CD4-positive, alpha-beta memory T cell (primary cell): ENCODE measurements around the gene GRIN3A. TPM values are rescaled to one million over a fixed set of nuclear protein-coding genes. Genes with fewer than 3 reads are reported as not detected.
A peak's percentile ranks its signal among the peaks of the same experiment; 100 is the strongest.

Source experiments
- CTCF ChIA-PET: fragments of 350-600 bp; sonication (Branson Sonifier 250); formaldehyde crosslinking; loops from one replicate; lab custom pipeline; 2021; ENCODE audit warnings: inconsistent platforms; ENCODE audit not compliant: partially characterized antibody; lab: Charles Lee
- POLR2A ChIA-PET: fragments of 350-600 bp; sonication (Branson Sonifier 250); formaldehyde crosslinking; loops from one replicate; lab custom pipeline; 2021; ENCODE audit not compliant: partially characterized antibody; lab: Charles Lee
- DNase-seq, 5 donors: peaks; one replicate each; pipeline versions ENCODE4 v3.0.0 to v3.0.0-alpha.2; 2020 to 2022; ENCODE audit warnings: mixed read lengths in 1 of 5
- H3K27ac ChIP-seq: one replicate; pipeline ENCODE4 v1.7.0; 2013; ENCODE audit warnings: low read depth, low read length
- H3K27me3 ChIP-seq: 2 replicates; pipeline ENCODE4 v1.7.0; 2013; ENCODE audit warnings: mild to moderate bottlenecking, low read length, moderate library complexity; ENCODE audit not compliant: insufficient read depth
- H3K36me3 ChIP-seq: 2 replicates; pipeline ENCODE4 v1.7.0; 2013; ENCODE audit warnings: mild to moderate bottlenecking, low read length, moderate library complexity; ENCODE audit not compliant: insufficient read depth
- H3K4me1 ChIP-seq: 2 replicates; pipeline ENCODE4 v1.7.0; 2013; ENCODE audit warnings: mild to moderate bottlenecking, low read length, moderate library complexity; ENCODE audit not compliant: insufficient read depth
- H3K4me3 ChIP-seq, 2 donors: one replicate each; pipeline ENCODE4 v1.7.0; 2013; ENCODE audit warnings: low read length in 2 of 2, mild to moderate bottlenecking in 1 of 2
- H3K9me3 ChIP-seq, 2 donors: one replicate each; pipeline ENCODE4 v1.7.0; 2013; ENCODE audit warnings: low read length in 2 of 2, control low read depth in 1 of 2; ENCODE audit not compliant: control insufficient read depth in 1 of 2
- H3K27ac Mint-ChIP-seq, 7 donors: one replicate each; pipeline ENCODE4 v1.8.0; 2020 to 2021; ENCODE audit warnings: mixed read lengths in 7 of 7, mild to moderate bottlenecking in 6 of 7, inconsistent platforms in 3 of 7, moderate library complexity in 3 of 7
- H3K27me3 Mint-ChIP-seq, 2 donors: one replicate each; pipeline ENCODE4 v1.8.0; 2020 to 2021; ENCODE audit warnings: mixed read lengths in 2 of 2
- H3K36me3 Mint-ChIP-seq, 2 donors: one replicate each; pipeline ENCODE4 v1.8.0; 2020 to 2021; ENCODE audit warnings: mixed read lengths in 2 of 2, inconsistent platforms in 1 of 2, mild to moderate bottlenecking in 1 of 2
- H3K4me1 Mint-ChIP-seq, 4 donors: one replicate each; pipeline ENCODE4 v1.8.0; 2020 to 2021; ENCODE audit warnings: mixed read lengths in 4 of 4, mild to moderate bottlenecking in 1 of 4
- H3K4me3 Mint-ChIP-seq, 8 donors: one replicate each; pipeline ENCODE4 v1.8.0; 2020 to 2021; ENCODE audit warnings: mixed read lengths in 8 of 8, mild to moderate bottlenecking in 7 of 8, moderate library complexity in 6 of 8, inconsistent platforms in 3 of 8
- H3K9me3 Mint-ChIP-seq, 8 donors: one replicate each; pipeline ENCODE4 v1.8.0; 2020 to 2021; ENCODE audit warnings: mixed read lengths in 8 of 8, mild to moderate bottlenecking in 5 of 8, inconsistent platforms in 3 of 8, moderate library complexity in 1 of 8
- intact Hi-C: fragments of 100-400 bp; cut with micrococcal nuclease; formaldehyde crosslinking; loops from one replicate; pipeline ENCODE4 v1.15.1; 2023
- polyA plus RNA-seq, 2 donors: library from polyadenylated mRNA; unstranded; fragments of 300-500 nt; fragmentation: Illumina TruSeq; gene quantifications; one replicate each; pipeline ENCODE4 v1.2.3, GENCODE V29; 2021
- total RNA-seq, 2 experiments: library from RNA; stranded (reverse); gene quantifications; one replicate each; pipeline ENCODE4 v1.2.3, GENCODE V29; 2021

Gene GRIN3A
- under 1 TPM in 1 of 2 experiments, not detected in 1; 0.08 TPM for total RNA-seq
- under 1 TPM; 0.08 to 0.12 TPM for polyA plus RNA-seq

DNA sequence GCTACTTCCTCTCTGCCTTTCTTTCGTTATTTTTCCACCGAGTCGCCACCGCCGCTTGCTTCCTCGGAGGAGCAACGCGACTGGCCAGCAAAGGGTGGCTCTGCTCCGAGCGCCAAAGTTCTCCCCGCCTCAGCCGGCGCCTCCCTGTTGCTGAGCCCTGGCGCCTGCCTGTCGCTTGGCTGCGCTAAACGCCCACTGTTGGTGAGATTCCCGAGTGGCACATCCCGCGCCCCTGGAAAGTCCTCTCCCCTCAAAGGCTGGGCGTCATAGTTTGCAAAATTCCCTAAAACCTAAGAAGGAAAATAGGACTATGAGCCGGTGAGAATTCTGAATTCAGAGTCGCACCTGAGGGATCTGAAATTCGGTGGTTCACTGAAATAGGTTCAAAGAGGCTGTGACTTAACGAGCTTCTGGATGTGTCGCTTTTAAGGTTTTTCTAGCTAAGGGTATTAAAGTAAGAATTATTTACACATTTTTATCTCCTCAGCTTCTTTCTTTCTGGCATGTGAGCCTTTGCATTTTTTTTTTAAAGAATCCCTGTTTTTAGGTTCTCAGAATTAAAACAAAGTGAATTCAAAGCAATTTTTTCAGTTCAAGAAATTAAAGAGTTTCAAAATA is at the start of gene GRIN3A:
GRIN3A (minus strand) TSS at position 82 of the 618 bp plus-strand sequence. CDS start 668 bp downstream, outside the sequence.
- no peaks in the 10 kb centered on the region for H3K4me1 Mint-ChIP-seq
- H3K27ac Mint-ChIP-seq = no peak within 1 kb of the TSS
- peaks cover 37 to 42% of the 10 kb centered on the region in 2 donors for H3K27me3 Mint-ChIP-seq
- no peaks in the 10 kb centered on the region for H3K4me1 ChIP-seq
- ChIA-PET CTCF (no interaction called here), POLR2A (no interaction called here)
- H3K4me3 Mint-ChIP-seq = peak within 1 kb of the TSS in 2 of 8 donors; percentile 31 to 39
- H3K27ac ChIP-seq = no peak within 1 kb of the TSS
- no peak for DNase-seq
- H3K9me3 Mint-ChIP-seq = peaks cover 0 to 13% (median 4%) of the 10 kb centered on the region in 8 donors
- peaks cover 21% of the 10 kb centered on the region for H3K27me3 ChIP-seq
- intact Hi-C loops = no loop called here
- H3K36me3 ChIP-seq = no peaks in the 10 kb centered on the region
- H3K36me3 Mint-ChIP-seq = no peaks in the 10 kb centered on the region
- H3K4me3 ChIP-seq = no peak within 1 kb of the TSS
- no peaks in the 10 kb centered on the region for H3K9me3 ChIP-seq

DNA sequence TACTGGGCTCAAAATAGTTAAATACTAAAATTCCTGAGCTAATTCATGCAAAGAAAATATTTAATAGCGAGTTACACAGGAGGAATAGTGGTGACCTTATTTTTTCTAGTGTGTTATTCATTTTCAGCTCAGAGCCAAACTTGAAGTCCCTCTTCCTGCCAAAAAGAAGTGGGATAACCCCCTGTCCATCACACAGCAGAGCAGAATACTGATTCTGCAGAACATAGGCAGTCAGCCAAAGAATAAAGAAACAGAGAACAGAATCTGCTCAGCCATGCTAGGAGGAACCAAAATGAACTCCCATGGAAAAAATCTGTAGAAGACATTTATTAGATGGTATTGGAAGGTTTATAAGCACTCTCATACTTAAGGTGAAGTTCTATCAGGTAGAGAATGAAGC is 49.4 kb upstream of the GRIN3A start:
- ChIA-PET POLR2A (no interaction called here), CTCF (no interaction called here)
- Histone ChIP-seq H3K4me1 (no peaks in the 10 kb centered on the region), H3K27me3 (no peaks in the 10 kb centered on the region), H3K27ac (no peak overlapping the region), H3K4me3 (no peak overlapping the region), H3K36me3 (no peaks in the 10 kb centered on the region), H3K9me3 (no peaks in the 10 kb centered on the region)
- Mint-ChIP-seq H3K4me3 (no peak overlapping the region), H3K36me3 (no peaks in the 10 kb centered on the region), H3K4me1 (no peaks in the 10 kb centered on the region), H3K27me3 (peaks cover 0 to 1% of the 10 kb centered on the region in 2 donors), H3K27ac (no peak overlapping the region), H3K9me3 (peaks cover 0 to 3% (median 0%) of the 10 kb centered on the region in 8 donors)
- no peak for DNase-seq
- intact Hi-C loops = no loop called here

DNA sequence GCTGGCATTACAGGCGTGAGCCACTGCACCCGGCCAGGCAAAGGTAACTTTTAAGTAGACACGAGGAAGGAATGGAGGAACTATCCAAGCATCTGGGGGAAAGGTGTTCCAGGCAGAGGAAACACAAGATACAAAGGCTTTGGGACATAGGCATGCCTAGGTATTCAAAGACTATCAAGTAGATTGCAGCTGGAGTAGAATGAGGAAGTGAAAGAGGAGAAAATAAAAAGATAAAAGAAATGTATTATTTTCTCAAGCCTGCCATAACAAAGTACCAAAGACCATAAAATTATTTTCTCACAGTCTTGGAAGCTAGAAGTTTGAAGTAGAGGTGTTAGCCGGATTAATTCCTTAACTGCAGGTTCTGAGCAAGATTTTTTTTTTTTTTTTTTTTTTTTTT is 39.9 kb upstream of the GRIN3A start:
- POLR2A ChIA-PET = no interaction called here
- no peaks in the 10 kb centered on the region for H3K4me1 ChIP-seq
- Mint-ChIP-seq H3K36me3 (no peaks in the 10 kb centered on the region), H3K27me3 (peaks cover 0 to 5% of the 10 kb centered on the region in 2 donors), H3K9me3 (peaks cover 0 to 4% (median 2%) of the 10 kb centered on the region in 8 donors), H3K4me3 (no peak overlapping the region), H3K27ac (no peak overlapping the region), H3K4me1 (no peaks in the 10 kb centered on the region)
- CTCF ChIA-PET = no interaction called here
- no peaks in the 10 kb centered on the region for H3K9me3 ChIP-seq
- no peak for DNase-seq
- no peaks in the 10 kb centered on the region for H3K36me3 ChIP-seq
- H3K27ac ChIP-seq = no peak overlapping the region
- no peak overlapping the region for H3K4me3 ChIP-seq
- H3K27me3 ChIP-seq = no peaks in the 10 kb centered on the region
- intact Hi-C loops = no loop called here

DNA sequence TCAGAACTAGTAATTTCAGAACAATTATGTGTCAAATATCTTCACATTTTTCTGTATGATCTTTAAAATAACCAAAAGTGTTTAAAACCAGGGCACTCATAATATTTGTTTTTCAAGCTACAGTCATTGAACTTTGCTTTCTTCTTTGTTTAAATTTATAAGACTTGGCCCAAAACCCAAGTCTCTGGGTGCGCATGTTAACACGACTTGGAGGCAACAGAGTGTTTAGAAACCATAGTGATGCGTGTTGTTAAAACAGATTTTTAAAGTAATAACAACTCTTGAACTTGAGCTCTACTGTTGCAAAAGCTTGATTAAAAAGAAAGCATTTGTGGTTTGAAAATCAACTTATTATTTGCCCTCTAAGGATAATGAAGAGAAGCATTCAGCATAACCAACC is 26.0 kb upstream of the GRIN3A start:
- H3K36me3 Mint-ChIP-seq = no peaks in the 10 kb centered on the region
- intact Hi-C loops = no loop called here
- no peaks in the 10 kb centered on the region for H3K36me3 ChIP-seq
- no peak overlapping the region for H3K27ac Mint-ChIP-seq
- no peaks in the 10 kb centered on the region for H3K4me1 Mint-ChIP-seq
- H3K9me3 Mint-ChIP-seq = peaks cover 0 to 6% (median 0%) of the 10 kb centered on the region in 8 donors
- H3K4me3 ChIP-seq = no peak overlapping the region
- H3K27me3 Mint-ChIP-seq = peaks cover 3 to 5% of the 10 kb centered on the region in 2 donors
- POLR2A ChIA-PET = no interaction called here
- no peaks in the 10 kb centered on the region for H3K9me3 ChIP-seq
- H3K27me3 ChIP-seq = no peaks in the 10 kb centered on the region
- H3K4me1 ChIP-seq = no peaks in the 10 kb centered on the region
- CTCF ChIA-PET = no interaction called here
- H3K27ac ChIP-seq = no peak overlapping the region
- H3K4me3 Mint-ChIP-seq = no peak overlapping the region
- no peak for DNase-seq

DNA sequence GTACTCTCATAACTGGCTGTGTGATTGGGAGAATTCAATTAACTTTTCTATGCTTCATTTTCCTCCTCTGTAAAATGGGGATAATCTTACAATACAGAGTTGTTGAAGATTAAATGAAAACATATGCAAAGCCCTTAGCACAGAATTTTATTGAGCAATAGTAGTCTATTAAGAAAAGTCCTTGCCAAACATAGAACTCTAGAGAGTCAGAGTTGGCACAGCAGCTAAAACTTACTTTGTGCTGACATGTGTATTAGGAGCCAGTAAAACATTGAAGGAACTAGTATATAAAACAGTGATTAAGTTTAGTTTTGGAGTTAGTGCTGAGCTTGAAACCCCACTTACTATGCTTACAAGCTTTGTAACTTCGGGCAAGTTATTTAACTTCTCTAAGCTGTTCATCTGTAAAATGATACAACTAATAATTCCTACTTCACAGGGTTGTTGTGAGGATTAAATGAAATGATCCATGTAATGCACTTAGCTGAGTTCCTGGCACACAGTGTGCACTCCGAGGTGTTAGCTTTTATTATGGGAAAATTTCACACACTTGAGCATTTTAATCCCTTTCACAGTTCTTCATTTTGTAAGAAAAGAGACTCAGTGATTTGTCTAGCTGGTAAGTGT is 20.0 kb upstream of the GRIN3A start:
- CTCF ChIA-PET = interaction anchor here (0.8 kb wide), 1 partner anchor 30 kb away, joined by 3 read pairs; no protein-coding TSS in a partner anchor

DNA sequence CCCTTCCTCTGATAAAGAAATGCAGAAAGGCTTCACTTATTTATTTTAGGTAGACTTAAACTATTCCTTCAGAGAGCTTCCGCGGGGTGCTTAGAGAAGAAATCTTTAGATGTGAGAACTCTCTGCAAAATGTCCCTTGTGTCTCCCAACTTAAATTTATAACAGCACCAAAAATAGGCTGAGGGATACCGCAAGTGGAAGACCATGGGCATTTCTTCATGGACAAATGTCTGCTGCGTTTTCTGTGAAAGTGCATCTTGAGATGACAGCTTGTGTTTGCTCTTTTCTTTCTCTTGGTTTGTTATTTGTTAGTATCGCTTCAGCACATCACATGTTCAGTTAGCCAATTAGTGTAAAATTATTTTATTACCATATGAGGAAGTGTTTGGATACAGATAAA is 15.3 kb upstream of the GRIN3A start:
- no peaks in the 10 kb centered on the region for H3K36me3 Mint-ChIP-seq
- Histone ChIP-seq H3K36me3 (no peaks in the 10 kb centered on the region), H3K27ac (no peak overlapping the region), H3K9me3 (no peaks in the 10 kb centered on the region), H3K4me3 (no peak overlapping the region), H3K4me1 (no peaks in the 10 kb centered on the region), H3K27me3 (no peaks in the 10 kb centered on the region)
- no peak for DNase-seq
- H3K27me3 Mint-ChIP-seq = peaks cover 0 to 2% of the 10 kb centered on the region in 2 donors
- intact Hi-C loops = no loop called here
- no peaks in the 10 kb centered on the region for H3K4me1 Mint-ChIP-seq
- CTCF ChIA-PET = no interaction called here
- no peak overlapping the region for H3K27ac Mint-ChIP-seq
- H3K9me3 Mint-ChIP-seq = peaks cover 0 to 4% (median 0%) of the 10 kb centered on the region in 8 donors
- no peak overlapping the region for H3K4me3 Mint-ChIP-seq
- POLR2A ChIA-PET = no interaction called here

More for the DNA sequence above, 20.0 kb upstream of the GRIN3A start:
- no peak overlapping the region for H3K4me3 Mint-ChIP-seq
- H3K4me3 ChIP-seq = no peak overlapping the region
- no peaks in the 10 kb centered on the region for H3K27me3 ChIP-seq
- H3K4me1 ChIP-seq = no peaks in the 10 kb centered on the region
- no peaks in the 10 kb centered on the region for H3K36me3 Mint-ChIP-seq
- no peak overlapping the region for H3K27ac ChIP-seq
- POLR2A ChIA-PET = no interaction called here
- H3K27me3 Mint-ChIP-seq = peaks cover 0 to 6% of the 10 kb centered on the region in 2 donors
- no peak overlapping the region for H3K27ac Mint-ChIP-seq
- no peaks in the 10 kb centered on the region for H3K36me3 ChIP-seq
- peaks cover 0 to 5% (median 0%) of the 10 kb centered on the region in 8 donors for H3K9me3 Mint-ChIP-seq
- no peaks in the 10 kb centered on the region for H3K9me3 ChIP-seq
- no peaks in the 10 kb centered on the region for H3K4me1 Mint-ChIP-seq
- intact Hi-C loops = no loop called here
- no peak for DNase-seq

DNA sequence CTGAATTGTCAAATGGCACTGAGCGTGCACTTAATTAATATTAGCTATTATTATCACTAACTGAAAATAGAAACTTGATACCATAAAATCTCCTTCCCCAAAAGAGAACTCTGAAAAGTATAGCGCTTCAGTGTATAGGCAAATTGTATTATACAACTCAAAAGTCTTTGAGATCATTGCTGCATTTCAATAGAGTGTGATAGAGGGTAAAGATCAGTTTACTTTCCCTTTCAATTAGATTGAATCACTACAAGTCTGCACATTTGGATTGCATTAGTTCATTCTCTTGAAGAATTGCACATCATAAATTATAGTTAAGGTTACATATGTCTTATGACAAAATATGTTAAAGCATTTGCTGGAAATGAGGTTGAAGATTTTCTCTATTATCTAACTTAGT is 13.4 kb upstream of the GRIN3A start:
- Histone ChIP-seq H3K27ac (no peak overlapping the region), H3K27me3 (no peaks in the 10 kb centered on the region), H3K4me1 (no peaks in the 10 kb centered on the region), H3K9me3 (no peaks in the 10 kb centered on the region), H3K36me3 (no peaks in the 10 kb centered on the region), H3K4me3 (no peak overlapping the region)
- ChIA-PET CTCF (no interaction called here), POLR2A (no interaction called here)
- intact Hi-C loops = no loop called here
- Mint-ChIP-seq H3K27ac (no peak overlapping the region), H3K9me3 (peaks cover 0 to 4% (median 0%) of the 10 kb centered on the region in 8 donors), H3K36me3 (no peaks in the 10 kb centered on the region), H3K4me1 (no peaks in the 10 kb centered on the region), H3K4me3 (no peak overlapping the region), H3K27me3 (peaks cover 0 to 2% of the 10 kb centered on the region in 2 donors)
- DNase-seq = no peak
